ENCODE measurements around the gene HIPK2. TPM values are rescaled to one million over a fixed set of nuclear protein-coding genes. Genes with fewer than 3 reads are reported as not detected.
A peak's percentile ranks its signal among the peaks of the same experiment; 100 is the strongest.

HIPK2 gene
- total RNA-seq, 1 donor = 12.7 TPM

GRCh38 chr7:139568813-139569490 is 208.8 kb downstream of the HIPK2 start:
- Histone ChIP-seq H3K4me2 (ENCODE audit: insufficient read depth, low read length) (no peak overlapping the region), H4K20me1 (ENCODE audit: insufficient read depth, low read length) (peaks cover 10% of the 10 kb centered on the region), H3K4me1 (ENCODE audit: insufficient read depth, low read length) (no peaks in the 10 kb centered on the region), H3K27me3 (ENCODE audit: insufficient read depth, low read length) (no peaks in the 10 kb centered on the region), H3K79me2 (ENCODE audit: insufficient read depth, low read length) (no peaks in the 10 kb centered on the region), H3K9me3 (ENCODE audit: low read depth, low read length) (no peaks in the 10 kb centered on the region), H3K4me3 (ENCODE audit: insufficient read depth, low read length) (no peak overlapping the region), H2AFZ (ENCODE audit: low read length) (no peak overlapping the region), H3K27ac (ENCODE audit: low read depth, low read length) (no peak overlapping the region), H3K36me3 (ENCODE audit: insufficient read depth, low read length) (peaks cover 36% of the 10 kb centered on the region)
- no peak for TF ChIP-seq CTCF (IDR thresholded peaks at IDR 0.05; ENCODE audit: extremely low read depth, low read depth, low read length)
- DNase-seq (ENCODE audit: insufficient read length, low spot score, missing footprints) = peak; percentile 87

GRCh38 chr7:139568346-139568675 is 209.5 kb downstream of the HIPK2 start:
- Histone ChIP-seq H3K4me2 (ENCODE audit: insufficient read depth, low read length) (no peak overlapping the region), H3K27me3 (ENCODE audit: insufficient read depth, low read length) (no peaks in the 10 kb centered on the region), H3K4me1 (ENCODE audit: insufficient read depth, low read length) (no peaks in the 10 kb centered on the region), H3K9me3 (ENCODE audit: low read depth, low read length) (no peaks in the 10 kb centered on the region), H3K4me3 (ENCODE audit: insufficient read depth, low read length) (no peak overlapping the region), H4K20me1 (ENCODE audit: insufficient read depth, low read length) (peaks cover 10% of the 10 kb centered on the region), H3K36me3 (ENCODE audit: insufficient read depth, low read length) (peaks cover 36% of the 10 kb centered on the region), H3K79me2 (ENCODE audit: insufficient read depth, low read length) (no peaks in the 10 kb centered on the region), H3K27ac (ENCODE audit: low read depth, low read length) (no peak overlapping the region), H2AFZ (ENCODE audit: low read length) (no peak overlapping the region)
- no peak for TF ChIP-seq CTCF (IDR thresholded peaks at IDR 0.05; ENCODE audit: extremely low read depth, low read depth, low read length)
- DNase-seq (ENCODE audit: insufficient read length, low spot score, missing footprints) = no peak

- H3K36me3 ChIP-seq (ENCODE audit: insufficient read depth, low read length) = peaks cover 36% of the 10 kb centered on the region
- no peak overlapping the region for H3K4me3 ChIP-seq (ENCODE audit: insufficient read depth, low read length)
- DNase-seq (ENCODE audit: insufficient read length, low spot score, missing footprints) = no peak
- no peaks in the 10 kb centered on the region for H3K4me1 ChIP-seq (ENCODE audit: insufficient read depth, low read length)
- H3K9me3 ChIP-seq (ENCODE audit: low read depth, low read length) = no peaks in the 10 kb centered on the region
- TF ChIP-seq CTCF (IDR thresholded peaks at IDR 0.05; ENCODE audit: extremely low read depth, low read depth, low read length) = no peak
- no peak overlapping the region for H3K27ac ChIP-seq (ENCODE audit: low read depth, low read length)
- no peaks in the 10 kb centered on the region for H3K27me3 ChIP-seq (ENCODE audit: insufficient read depth, low read length)
- no peak overlapping the region for H3K4me2 ChIP-seq (ENCODE audit: insufficient read depth, low read length)
- no peak overlapping the region for H2AFZ ChIP-seq (ENCODE audit: low read length)
- no peaks in the 10 kb centered on the region for H3K79me2 ChIP-seq (ENCODE audit: insufficient read depth, low read length)
- peaks cover 10% of the 10 kb centered on the region for H4K20me1 ChIP-seq (ENCODE audit: insufficient read depth, low read length)
Observed at GRCh38 chr7:139567647-139568345, 210.0 kb downstream of the HIPK2 start.
